Stomach (tissue), 9 donors: ENCODE results near the gene CEP112. TPM values are rescaled to one million over a fixed set of nuclear protein-coding genes. Genes with fewer than 3 reads are reported as not detected.
A peak's percentile ranks its signal among the peaks of the same experiment; 100 is the strongest.

Source experiments
- DNase-seq, 2 donors: peaks; one replicate each; pipeline versions ENCODE4 v3.0.0 to v3.0.0-alpha.2; 2013 to 2019
- H3K27ac ChIP-seq, 5 donors: fragments of 200-600 bp in 4 of 5; sonication (generic) in 4 of 5; one replicate each; pipeline ENCODE4 v1.5.1; 2013 to 2019; ENCODE audit warnings: mild to moderate bottlenecking in 1 of 5, moderate library complexity in 1 of 5
- H3K27me3 ChIP-seq, 3 donors: fragments of 200-600 bp; sonication (generic); one replicate each; pipeline ENCODE4 v1.5.1; 2017 to 2019; ENCODE audit warnings: mixed run types in 1 of 3
- H3K36me3 ChIP-seq, 4 donors: fragments of 200-600 bp; sonication (generic); 1 replicate in 3 of 4; 2 replicates in 1 of 4; pipeline ENCODE4 v1.5.1; 2016 to 2019
- H3K4me1 ChIP-seq, 4 donors: fragments of 200-600 bp; sonication (generic); one replicate each; pipeline ENCODE4 v1.5.1; 2016 to 2019
- H3K4me3 ChIP-seq, 4 donors: fragments of 200-600 bp; sonication (generic) in 3 of 4; one replicate each; pipeline ENCODE4 v1.5.1; 2016 to 2019; ENCODE audit warnings: mild to moderate bottlenecking in 1 of 4
- H3K9me3 ChIP-seq, 4 donors: fragments of 200-600 bp; sonication (generic); one replicate each; pipeline ENCODE4 v1.5.1; 2016 to 2019
- CTCF ChIP-seq, 7 experiments: fragments of 450-650 bp in 4 of 7; fragments of 200-600 bp in 3 of 7; sonication (generic) in 3 of 7; IDR thresholded peaks; one replicate each; pipeline ENCODE4 v1.5.1; 2016 to 2019; ENCODE audit warnings: antibody characterized with exemption in 7 of 7, control low read depth in 2 of 7, mild to moderate bottlenecking in 1 of 7
- EP300 ChIP-seq: sonication (generic); formaldehyde crosslinking; IDR thresholded peaks from one replicate; pipeline ENCODE4 v1.6.1; 2017; ENCODE audit warnings: antibody characterized with exemption
- POLR2A ChIP-seq, 4 donors: fragments of 450-650 bp; IDR thresholded peaks; one replicate each; pipeline ENCODE4 v1.6.1; 2016; ENCODE audit warnings: antibody characterized with exemption in 4 of 4, control low read depth in 2 of 4, mild to moderate bottlenecking in 1 of 4, moderate library complexity in 1 of 4
- POLR2AphosphoS5 ChIP-seq, 3 donors: sonication (generic); formaldehyde crosslinking; IDR thresholded peaks; one replicate each; pipeline ENCODE4 v1.6.1; 2016; ENCODE audit warnings: antibody characterized with exemption in 3 of 3
- WGBS, 5 donors: extraction: QIAGEN DNeasy Blood & Tissue Kit in 3 of 5; methylation state at CpG; one replicate each; pipeline versions ENCODE4 v1.1.5 to v1.1.7; 2013 to 2018; 5-methylcytosine and 5-hydroxymethylcytosine counted together
- intact Hi-C: fragments of 100-400 bp; cut with DNase I; formaldehyde crosslinking; loops from one replicate; pipeline ENCODE4 v1.15.1; 2023; ENCODE audit warnings: low total_unique reads
- polyA plus RNA-seq, 3 donors: library from polyadenylated mRNA; stranded (reverse); fragments of 200-250 nt; gene quantifications; one replicate each; pipeline ENCODE4 v1.2.3, GENCODE V29; 2013
- total RNA-seq, 5 donors: library from RNA; depleted of rRNA; stranded (reverse); fragments of >200 nt; gene quantifications; one replicate each; pipeline versions ENCODE4 v1.1.0 to v1.2.3, GENCODE V29; 2014 to 2016
- donor health status: healthy with polysubstance abuse.
- donor health status: Bipolar disorder and iron deficiency.
- donor health status: healthy.

Gene CEP112
- total and polyA plus RNA-seq, 8 donors = 3.5 to 108 (median 13.3) TPM

GRCh38 chr17:65727246-65727645 lies 464.7 kb downstream of the CEP112 start:
- TF ChIP-seq POLR2A (IDR thresholded peaks at IDR 0.05) (no peak), EP300 (no peak)
- DNase-seq = peak in 1 of 2 donors; percentile 41
- no peaks in the 10 kb centered on the region for H3K36me3 ChIP-seq
- WGBS, 5 donors = 63 to 85% (median 84%) methylated on average over 2 of the region's 2 CpGs
- H3K4me1 ChIP-seq = peaks cover 0 to 26% (median 13%) of the 10 kb centered on the region in 4 donors
- H3K4me3 ChIP-seq = no peak overlapping the region
- intact Hi-C loops = no loop called here
- no peaks in the 10 kb centered on the region for H3K27me3 ChIP-seq
- peaks cover 0 to 3% (median 0%) of the 10 kb centered on the region in 4 donors for H3K9me3 ChIP-seq
- H3K27ac ChIP-seq = no peak overlapping the region

GRCh38 chr17:65723431-65724151 lies 468.3 kb downstream of the CEP112 start:
- WGBS, 5 donors = 42 to 51% (median 47%) methylated on average over 5 of the region's 5 CpGs
- no peaks in the 10 kb centered on the region for H3K27me3 ChIP-seq
- no peaks in the 10 kb centered on the region for H3K9me3 ChIP-seq
- H3K4me3 ChIP-seq = no peak overlapping the region
- intact Hi-C loops = no loop called here
- DNase-seq = peak in 1 of 2 donors; percentile 38
- H3K36me3 ChIP-seq = no peaks in the 10 kb centered on the region
- H3K27ac ChIP-seq = no peak overlapping the region
- TF ChIP-seq EP300 = no peak
- no peak for TF ChIP-seq CTCF (IDR thresholded peaks at IDR 0.05)
- TF ChIP-seq POLR2AphosphoS5 (IDR thresholded peaks at IDR 0.05) = no peak
- TF ChIP-seq POLR2A (IDR thresholded peaks at IDR 0.05) = no peak
- H3K4me1 ChIP-seq = peaks cover 0 to 15% (median 9%) of the 10 kb centered on the region in 4 donors

GRCh38 chr17:65718601-65719000 lies 473.3 kb downstream of the CEP112 start:
- intact Hi-C loops = no loop called here
- 58 to 68% (median 65%) methylated on average over 3 of the region's 3 CpGs for WGBS, 5 donors
- TF ChIP-seq POLR2A (IDR thresholded peaks at IDR 0.05) (no peak), EP300 (no peak), CTCF (IDR thresholded peaks at IDR 0.05) (no peak), POLR2AphosphoS5 (IDR thresholded peaks at IDR 0.05) (no peak)
- Histone ChIP-seq H3K36me3 (no peaks in the 10 kb centered on the region), H3K4me3 (no peak overlapping the region), H3K27me3 (no peaks in the 10 kb centered on the region), H3K4me1 (peaks cover 0 to 9% (median 4%) of the 10 kb centered on the region in 4 donors), H3K27ac (no peak overlapping the region), H3K9me3 (no peaks in the 10 kb centered on the region)
- DNase-seq = no peak

- intact Hi-C loops = no loop called here
- Histone ChIP-seq H3K9me3 (no peaks in the 10 kb centered on the region), H3K4me1 (peaks cover 0 to 5% (median 0%) of the 10 kb centered on the region in 4 donors), H3K27ac (peak overlapping the region in 1 of 5 donors; percentile 75), H3K4me3 (no peak overlapping the region), H3K27me3 (no peaks in the 10 kb centered on the region), H3K36me3 (no peaks in the 10 kb centered on the region)
- WGBS, 5 donors = 55 to 73% (median 65%) methylated on average over 9 of the region's 9 CpGs
- TF ChIP-seq POLR2AphosphoS5 (IDR thresholded peaks at IDR 0.05) (peak in 1 of 3 donors; percentile 49), EP300 (peak; percentile 33), POLR2A (IDR thresholded peaks at IDR 0.05) (no peak), CTCF (IDR thresholded peaks at IDR 0.05) (no peak)
- peak in 1 of 2 donors; percentile 70 for DNase-seq
Observed at GRCh38 chr17:65712383-65713267, 479.3 kb downstream of the CEP112 start.
